Suprapubic skin (tissue), 4 donors: Measurements from ENCODE around the gene SYTL5.

Experiments
- EP300 ChIP-seq: sonication (generic); formaldehyde crosslinking; IDR thresholded peaks from one replicate; pipeline ENCODE4 v1.6.1; 2017; ENCODE audit warnings: antibody characterized with exemption
- POLR2A ChIP-seq, 2 donors: fragments of 450-650 bp; IDR thresholded peaks; one replicate each; pipeline ENCODE4 v1.6.1; 2017; ENCODE audit warnings: antibody characterized with exemption in 2 of 2, mild to moderate bottlenecking in 2 of 2, moderate library complexity in 2 of 2
- POLR2AphosphoS5 ChIP-seq, 3 donors: sonication (generic); formaldehyde crosslinking; IDR thresholded peaks; one replicate each; pipeline ENCODE4 v1.6.1; 2017; ENCODE audit warnings: antibody characterized with exemption in 3 of 3
- TF ChIP-seq, protein P1 (sequence below), 2 donors: fragments of 200-600 bp in 1 of 2; fragments of 450-650 bp in 1 of 2; sonication (generic) in 1 of 2; IDR thresholded peaks; one replicate each; pipeline ENCODE4 v1.5.1; 2016 to 2019; ENCODE audit warnings: antibody characterized with exemption in 2 of 2, mild to moderate bottlenecking in 1 of 2, moderate library complexity in 1 of 2

DNA sequence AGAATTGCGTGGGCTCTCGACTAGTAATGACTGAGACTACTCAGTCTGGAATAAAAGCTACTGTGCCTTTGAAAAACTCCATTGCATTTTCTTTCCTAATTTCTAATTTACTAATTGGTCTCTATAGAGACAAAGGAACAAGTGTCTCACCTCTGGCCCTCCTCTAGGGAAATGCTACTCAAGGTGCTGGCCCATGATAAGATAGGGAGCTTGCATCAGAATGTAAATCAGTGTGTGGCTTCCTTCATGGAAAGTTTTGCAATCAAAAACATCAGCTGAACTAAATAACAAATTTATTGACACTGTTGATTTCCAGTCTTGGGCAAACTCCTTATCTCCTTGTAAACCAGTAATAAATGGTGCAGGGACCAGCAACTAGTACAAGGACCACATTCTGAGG is 132.5 kb downstream of the SYTL5 start:
- TF ChIP-seq, protein P1, sequence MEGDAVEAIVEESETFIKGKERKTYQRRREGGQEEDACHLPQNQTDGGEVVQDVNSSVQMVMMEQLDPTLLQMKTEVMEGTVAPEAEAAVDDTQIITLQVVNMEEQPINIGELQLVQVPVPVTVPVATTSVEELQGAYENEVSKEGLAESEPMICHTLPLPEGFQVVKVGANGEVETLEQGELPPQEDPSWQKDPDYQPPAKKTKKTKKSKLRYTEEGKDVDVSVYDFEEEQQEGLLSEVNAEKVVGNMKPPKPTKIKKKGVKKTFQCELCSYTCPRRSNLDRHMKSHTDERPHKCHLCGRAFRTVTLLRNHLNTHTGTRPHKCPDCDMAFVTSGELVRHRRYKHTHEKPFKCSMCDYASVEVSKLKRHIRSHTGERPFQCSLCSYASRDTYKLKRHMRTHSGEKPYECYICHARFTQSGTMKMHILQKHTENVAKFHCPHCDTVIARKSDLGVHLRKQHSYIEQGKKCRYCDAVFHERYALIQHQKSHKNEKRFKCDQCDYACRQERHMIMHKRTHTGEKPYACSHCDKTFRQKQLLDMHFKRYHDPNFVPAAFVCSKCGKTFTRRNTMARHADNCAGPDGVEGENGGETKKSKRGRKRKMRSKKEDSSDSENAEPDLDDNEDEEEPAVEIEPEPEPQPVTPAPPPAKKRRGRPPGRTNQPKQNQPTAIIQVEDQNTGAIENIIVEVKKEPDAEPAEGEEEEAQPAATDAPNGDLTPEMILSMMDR (IDR thresholded peaks at IDR 0.05) = no peak
- TF ChIP-seq EP300 (no peak), POLR2AphosphoS5 (IDR thresholded peaks at IDR 0.05) (no peak), POLR2A (IDR thresholded peaks at IDR 0.05) (no peak)
